Stimulated activated CD4-positive, alpha-beta T cell treated with anti-CD3 and anti-CD28 coated beads, Interleukin-2, amount 100 ng/mL, for 24 hours (primary cell): Measurements from ENCODE around the gene FSTL1.

Experiments
- DNase-seq, 2 donors: peaks; one replicate each; pipeline ENCODE4 v3.0.0-alpha.2; 2020

Gene FSTL1, protein sequence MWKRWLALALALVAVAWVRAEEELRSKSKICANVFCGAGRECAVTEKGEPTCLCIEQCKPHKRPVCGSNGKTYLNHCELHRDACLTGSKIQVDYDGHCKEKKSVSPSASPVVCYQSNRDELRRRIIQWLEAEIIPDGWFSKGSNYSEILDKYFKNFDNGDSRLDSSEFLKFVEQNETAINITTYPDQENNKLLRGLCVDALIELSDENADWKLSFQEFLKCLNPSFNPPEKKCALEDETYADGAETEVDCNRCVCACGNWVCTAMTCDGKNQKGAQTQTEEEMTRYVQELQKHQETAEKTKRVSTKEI

GRCh38 chr3:120450600-120451271 lies at the start of gene FSTL1:
FSTL1 (minus strand) TSS chr3:120450992; CDS start chr3:120450746, 246 bp downstream.
- peak in 1 of 2 donors; percentile 22 for DNase-seq

GRCh38 chr3:120498556-120499346 lies 48.0 kb upstream of the FSTL1 start:
- DNase-seq = no peak

- DNase-seq = no peak
These were observed 47.0 kb upstream of the FSTL1 start for GRCh38 chr3:120497818-120498217.

- DNase-seq = no peak
These were observed 46.5 kb upstream of the FSTL1 start for GRCh38 chr3:120497336-120497735.

GRCh38 chr3:120496278-120497002 lies 45.6 kb upstream of the FSTL1 start:
- no peak for DNase-seq

- no peak for DNase-seq
These were observed 45.0 kb upstream of the FSTL1 start for GRCh38 chr3:120495809-120496208.

GRCh38 chr3:120492103-120492502 lies 41.3 kb upstream of the FSTL1 start:
- DNase-seq = no peak

DNA sequence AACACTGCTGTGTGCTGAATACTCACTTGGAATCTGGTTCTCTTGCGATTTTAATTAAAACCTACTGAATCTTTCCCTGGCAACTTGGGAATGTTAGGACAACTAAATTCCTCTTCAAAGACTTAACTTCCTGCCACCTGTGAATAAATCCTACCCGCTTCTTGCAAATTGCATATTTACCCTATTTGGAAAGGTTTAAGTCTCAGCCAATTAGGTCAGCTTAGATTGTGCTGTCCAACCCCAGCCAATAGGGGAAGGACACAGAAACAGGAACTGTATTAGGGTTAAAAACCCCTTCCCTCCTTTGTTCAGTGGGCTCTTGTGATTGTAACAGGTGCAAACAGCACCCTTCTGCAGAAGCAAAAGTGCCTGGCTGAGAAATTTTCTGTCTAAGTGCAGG lies 38.6 kb upstream of the FSTL1 start:
- DNase-seq = no peak

DNA sequence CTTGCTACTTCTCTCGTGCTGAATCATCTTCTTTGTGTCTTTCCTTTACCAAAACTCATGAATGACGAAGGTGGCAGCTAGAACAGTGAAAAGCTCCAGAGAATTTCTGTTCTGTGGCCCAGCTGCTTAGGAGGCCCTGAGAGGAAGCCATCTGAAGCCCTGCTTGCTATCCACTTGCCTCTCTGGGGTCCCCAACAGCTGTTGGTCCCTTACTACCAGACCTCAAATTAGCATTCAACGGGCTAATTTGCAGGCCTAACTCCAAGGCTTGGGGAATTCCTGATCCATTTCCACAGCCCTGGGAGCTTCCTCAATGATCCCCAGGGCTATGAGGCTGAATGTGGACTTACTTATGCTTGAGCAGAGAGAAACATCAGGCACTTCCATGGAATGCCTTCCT lies 37.5 kb upstream of the FSTL1 start:
- no peak for DNase-seq

GRCh38 chr3:120487191-120487650 lies 36.4 kb upstream of the FSTL1 start:
- no peak for DNase-seq

DNA sequence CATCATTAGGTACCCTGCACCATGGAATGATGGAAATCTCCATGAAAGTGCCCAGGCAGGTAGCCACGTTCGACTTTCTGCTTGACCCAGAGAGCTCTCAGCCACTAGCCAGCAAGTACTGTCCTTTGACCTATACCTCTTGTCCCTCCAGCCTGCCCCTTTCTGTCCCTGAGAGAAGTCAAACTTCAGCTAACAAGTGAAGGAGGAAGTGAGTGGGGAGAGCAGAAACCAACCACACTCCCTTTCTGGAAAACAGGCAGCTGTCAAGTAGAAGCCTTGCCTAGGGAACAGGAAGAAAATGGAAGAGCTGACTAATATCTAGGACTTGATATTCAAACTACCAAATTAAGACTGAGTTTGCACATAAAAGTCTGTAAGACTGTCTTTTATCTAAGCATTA lies 30.3 kb upstream of the FSTL1 start:
- DNase-seq = no peak

GRCh38 chr3:120477781-120478180 lies 27.0 kb upstream of the FSTL1 start:
- DNase-seq = no peak

DNA sequence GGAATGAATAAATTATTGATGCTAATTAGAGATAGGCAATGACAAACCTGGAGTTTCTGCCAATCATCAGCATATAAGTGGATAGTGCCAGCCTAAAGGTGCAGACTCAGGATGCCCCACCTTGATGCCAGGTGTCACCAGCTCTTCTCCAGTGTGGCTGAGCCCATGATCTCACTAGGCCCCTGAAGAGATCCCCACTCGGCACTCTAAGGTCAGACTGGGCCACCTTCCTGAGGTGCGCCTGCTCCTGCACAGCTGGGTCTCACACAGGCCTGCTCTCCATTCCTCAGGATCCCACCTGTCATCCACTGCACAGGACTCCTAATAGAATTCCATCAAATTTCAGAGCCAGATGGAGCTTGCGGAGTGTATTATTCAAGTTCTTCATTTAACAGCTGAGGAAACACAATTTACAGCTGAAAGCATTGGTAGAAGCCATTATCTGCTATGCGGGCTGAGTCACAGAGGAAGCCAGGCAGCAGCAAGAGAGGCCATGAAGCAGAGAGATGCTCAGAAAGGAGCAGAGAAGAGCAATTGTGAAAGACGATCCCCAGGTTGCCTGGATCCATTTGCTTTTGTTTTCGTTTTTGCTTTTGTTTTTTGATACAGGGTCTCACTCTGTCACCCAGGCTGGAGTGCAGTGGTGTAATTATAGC lies 25.1 kb upstream of the FSTL1 start:
- DNase-seq = no peak

GRCh38 chr3:120473896-120474675 lies 23.3 kb upstream of the FSTL1 start:
- DNase-seq = no peak

- no peak for DNase-seq
These were observed 22.6 kb upstream of the FSTL1 start for GRCh38 chr3:120473389-120473788.

DNA sequence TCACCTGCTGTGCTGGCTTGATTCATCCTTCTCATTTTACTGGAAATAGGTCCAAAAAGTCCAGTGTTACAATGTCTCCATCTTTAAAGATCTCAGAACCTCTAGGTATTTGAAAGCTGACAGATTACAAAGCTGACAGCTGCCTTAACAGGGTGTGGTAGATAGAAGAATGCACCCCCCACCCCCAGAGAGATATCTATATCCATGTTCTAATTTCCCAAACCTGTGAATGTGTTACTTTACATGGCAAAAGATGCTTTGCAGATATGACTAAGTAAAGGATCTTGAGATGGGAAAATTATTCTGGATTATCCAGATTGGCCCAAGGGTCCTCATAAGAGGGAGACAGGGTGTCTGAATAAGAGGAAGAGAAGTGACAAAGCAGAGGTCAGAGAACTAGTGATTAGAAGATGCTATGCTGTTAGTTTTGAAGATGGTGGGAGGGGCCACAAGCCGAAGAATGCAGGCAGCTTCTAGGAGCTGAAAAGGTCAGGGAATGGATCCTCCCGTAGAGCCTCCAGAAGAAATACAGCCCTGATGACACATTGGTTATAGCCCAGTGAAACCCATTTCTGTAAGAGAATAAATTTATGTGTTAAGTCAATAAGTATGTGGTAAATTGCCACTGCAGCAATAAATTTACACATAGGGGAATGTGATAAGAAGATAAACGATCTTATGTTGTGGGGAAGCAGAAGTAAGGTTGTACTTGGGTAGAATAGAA lies 21.5 kb upstream of the FSTL1 start:
- DNase-seq = no peak

DNA sequence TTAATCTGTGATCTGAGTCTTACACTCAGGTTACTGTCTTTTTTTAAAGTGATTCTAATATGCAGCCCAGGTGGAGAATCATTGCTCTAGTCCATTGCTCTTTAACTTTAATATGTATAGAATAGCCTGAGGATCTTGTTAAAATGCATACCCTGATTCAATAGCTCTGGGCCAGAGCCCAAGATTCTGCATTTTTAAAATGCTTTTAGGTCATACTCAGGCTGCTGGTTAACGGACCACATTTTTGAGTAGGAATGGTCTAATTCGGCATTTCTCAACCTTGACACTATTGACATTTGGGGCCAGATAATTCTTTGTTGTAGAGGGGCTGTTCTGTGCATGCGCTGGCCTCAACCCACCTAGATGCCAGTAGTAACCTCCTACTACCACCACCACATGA lies 20.9 kb upstream of the FSTL1 start:
- no peak for DNase-seq

GRCh38 chr3:120470870-120471269 lies 20.1 kb upstream of the FSTL1 start:
- DNase-seq = no peak

DNA sequence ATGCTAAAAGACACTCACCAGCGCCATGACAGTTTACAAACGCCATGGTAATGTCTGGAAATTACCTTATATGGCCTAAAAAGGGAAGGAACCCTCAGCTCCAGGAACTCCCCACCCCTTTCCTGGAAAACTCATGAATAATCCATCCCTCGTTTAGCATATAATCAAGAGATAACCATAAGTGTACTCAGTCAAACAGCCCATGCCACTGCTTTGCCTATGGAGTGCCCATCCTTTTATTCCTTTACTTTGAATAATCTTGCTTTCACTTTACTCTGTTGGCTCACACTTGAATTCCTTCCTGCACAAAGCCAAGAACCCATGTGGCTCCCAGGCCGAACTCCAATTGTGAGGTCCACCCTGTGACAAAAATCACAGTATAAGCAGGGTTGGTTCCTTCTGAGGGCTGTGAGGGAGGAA lies 19.1 kb upstream of the FSTL1 start:
- no peak for DNase-seq

DNA sequence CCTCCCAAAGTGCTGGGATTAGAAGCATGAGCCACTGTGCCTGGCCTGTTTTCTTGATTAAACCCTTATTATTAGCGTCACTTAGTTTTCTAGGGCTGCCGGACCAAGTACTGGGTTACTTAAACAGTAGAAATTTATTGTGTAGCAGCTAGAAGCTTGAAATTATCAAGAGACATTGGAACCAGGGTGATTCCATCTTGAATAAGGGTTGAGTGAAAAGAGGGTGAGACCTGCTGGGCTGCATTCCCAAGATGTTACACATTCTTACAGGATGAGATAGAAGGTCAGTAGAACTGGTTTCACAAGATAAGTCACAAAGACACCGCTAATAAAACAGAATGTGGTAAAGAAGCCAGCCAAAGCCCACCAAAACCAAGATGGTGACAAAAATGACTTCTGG lies 18.6 kb upstream of the FSTL1 start:
- DNase-seq = no peak
